Skin of body (tissue), 2 donors: ENCODE measurements around the gene RPL7A. TPM values are rescaled to one million over a fixed set of nuclear protein-coding genes. Genes with fewer than 3 reads are reported as not detected.
A peak's percentile ranks its signal among the peaks of the same experiment; 100 is the strongest.

Experiments
- DNase-seq: peaks from one replicate; lab custom pipeline; 2025; lab: John Stamatoyannopoulos, UW
- total RNA-seq: library from RNA; depleted of rRNA; stranded (reverse); fragments of >200 nt; gene quantifications from one replicate; pipeline ENCODE4 v1.2.3, GENCODE V29; 2014

Gene RPL7A
- total RNA-seq, 1 donor from 2014 or later, result 1,486 TPM

- no peak for DNase-seq
Measured at GRCh38 chr9:133347515-133347984, 468 bp upstream of the RPL7A start.

GRCh38 chr9:133348718-133349573 lies 928 bp downstream of the RPL7A start:
- no peak for DNase-seq

GRCh38 chr9:133349965-133350616 lies 2.1 kb downstream of the RPL7A start:
- DNase-seq, result no peak

- no peak for DNase-seq
Measured at GRCh38 chr9:133351526-133351907, 3.5 kb downstream of the RPL7A start.

- no peak for DNase-seq
Measured at GRCh38 chr9:133351908-133352634, 4.1 kb downstream of the RPL7A start.

- DNase-seq, result no peak
Measured at GRCh38 chr9:133352635-133353340, 4.8 kb downstream of the RPL7A start.

- DNase-seq, result no peak
Measured at GRCh38 chr9:133353548-133353947, 5.5 kb downstream of the RPL7A start.

- no peak for DNase-seq
Measured at GRCh38 chr9:133354766-133355165, 6.7 kb downstream of the RPL7A start.

GRCh38 chr9:133355881-133356357 lies 7.9 kb downstream of the RPL7A start:
- no peak for DNase-seq

- peak; percentile 38 for DNase-seq
Measured at GRCh38 chr9:133356391-133357091, 8.5 kb downstream of the RPL7A start, which contains the start of the genes SURF1 and SURF2. TSS of gene SURF1 (minus strand) at chr9:133356487. CDS start at chr9:133356453, 34 bp downstream. TSS of gene SURF2 (plus strand) at chr9:133356550. CDS start at chr9:133356593, 43 bp downstream.

- DNase-seq, result no peak
Measured at GRCh38 chr9:133357656-133358055, 9.6 kb downstream of the RPL7A start.

- no peak for DNase-seq
Measured at GRCh38 chr9:133359399-133360175, 11.6 kb downstream of the RPL7A start.

GRCh38 chr9:133360400-133361393 lies 12.7 kb downstream of the RPL7A start:
- DNase-seq, result no peak

GRCh38 chr9:133361507-133362092 lies 13.6 kb downstream of the RPL7A start:
- DNase-seq, result no peak

- no peak for DNase-seq
Measured at GRCh38 chr9:133362359-133363044, 14.5 kb downstream of the RPL7A start.

GRCh38 chr9:133366435-133366834 lies 18.4 kb downstream of the RPL7A start:
- DNase-seq, result no peak

- DNase-seq, result no peak
Measured at GRCh38 chr9:133367221-133367620, 19.2 kb downstream of the RPL7A start.
